Measurements from ENCODE around the gene GATC.
"Not testable (repeated sequence)": the region's sequence is repeated elsewhere in the genome, so short reads cannot be mapped to it uniquely, and the experiment has no call there.

The GATC gene

GRCh38 chr12:120447992-120448391 is 1.7 kb downstream of the GATC start:
- H3K9me3 ChIP-seq (ENCODE audit: insufficient read depth, low read length): no peaks in the 10 kb centered on the region
- H3K4me3 ChIP-seq (ENCODE audit: low read length): no peak overlapping the region
- TF ChIP-seq CTCF (IDR thresholded peaks at IDR 0.05; ENCODE audit: low read depth, low read length) (no peak), EZH2phosphoT487 (IDR thresholded peaks at IDR 0.05; ENCODE audit: low read depth) (no peak)
- no peak overlapping the region for H2AFZ ChIP-seq (ENCODE audit: low read depth, low read length)
- peaks cover 31% of the 10 kb centered on the region for H3K36me3 ChIP-seq (replicated peaks; ENCODE audit: low read depth, low read length)
- no peak overlapping the region for H3K27ac ChIP-seq (ENCODE audit: low read length)
- peaks cover 84% of the 10 kb centered on the region for H3K79me2 ChIP-seq (ENCODE audit: low read length)
- H3K4me1 ChIP-seq (ENCODE audit: low read length): peaks cover 17% of the 10 kb centered on the region
- H4K20me1 ChIP-seq (ENCODE audit: insufficient read depth, low read length): no peaks in the 10 kb centered on the region
- H3K4me2 ChIP-seq (ENCODE audit: low read length): 0 out of 2 replicates have a peak overlapping the region, but pooled peaks have one; percentile 60
- no peaks in the 10 kb centered on the region for H3K27me3 ChIP-seq (ENCODE audit: low read depth, low read length)
- no peak overlapping the region for H3K9ac ChIP-seq (ENCODE audit: low read length)

- peaks cover 41% of the 10 kb centered on the region for H3K36me3 ChIP-seq (replicated peaks; ENCODE audit: low read depth, low read length)
Measured at GRCh38 chr12:120452524-120452923, 6.3 kb downstream of the GATC start.

GRCh38 chr12:120453060-120453750 is 7.0 kb downstream of the GATC start:
- H3K4me2 ChIP-seq (ENCODE audit: low read length): no peak overlapping the region
- H3K27me3 ChIP-seq (ENCODE audit: low read depth, low read length): no peaks in the 10 kb centered on the region
- no peaks in the 10 kb centered on the region for H3K4me1 ChIP-seq (ENCODE audit: low read length)
- no peak overlapping the region for H3K27ac ChIP-seq (ENCODE audit: low read length)
- H3K79me2 ChIP-seq (ENCODE audit: low read length): peaks cover 38% of the 10 kb centered on the region
- TF ChIP-seq EZH2phosphoT487 (IDR thresholded peaks at IDR 0.05; ENCODE audit: low read depth) (no peak), CTCF (IDR thresholded peaks at IDR 0.05; ENCODE audit: low read depth, low read length) (no peak)
- H3K4me3 ChIP-seq (ENCODE audit: low read length): no peak overlapping the region
- H3K36me3 ChIP-seq (replicated peaks; ENCODE audit: low read depth, low read length): peaks cover 38% of the 10 kb centered on the region
- no peaks in the 10 kb centered on the region; the same call in 1 of the 2 replicates for H4K20me1 ChIP-seq (ENCODE audit: insufficient read depth, low read length)
- H3K9ac ChIP-seq (ENCODE audit: low read length): no peak overlapping the region
- no peaks in the 10 kb centered on the region for H3K9me3 ChIP-seq (ENCODE audit: insufficient read depth, low read length)
- no peak overlapping the region for H2AFZ ChIP-seq (ENCODE audit: low read depth, low read length)

More at GRCh38 chr12:120452524-120452923, 6.3 kb downstream of the GATC start:
- not testable (repeated sequence) for H4K20me1 ChIP-seq (ENCODE audit: insufficient read depth, low read length); H3K27me3 ChIP-seq (ENCODE audit: low read depth, low read length); H3K9me3 ChIP-seq (ENCODE audit: insufficient read depth, low read length); H3K4me1 ChIP-seq (ENCODE audit: low read length); H3K27ac ChIP-seq (ENCODE audit: low read length); H3K4me3 ChIP-seq (ENCODE audit: low read length); H2AFZ ChIP-seq (ENCODE audit: low read depth, low read length); H3K9ac ChIP-seq (ENCODE audit: low read length); H3K4me2 ChIP-seq (ENCODE audit: low read length)
- peaks cover 44% of the 10 kb centered on the region for H3K79me2 ChIP-seq (ENCODE audit: low read length)

GRCh38 chr12:120453977-120454376 is 7.7 kb downstream of the GATC start:
- Histone ChIP-seq H2AFZ (ENCODE audit: low read depth, low read length) (no peak overlapping the region), H4K20me1 (ENCODE audit: insufficient read depth, low read length) (no peaks in the 10 kb centered on the region; the same call in 1 of the 2 replicates), H3K36me3 (replicated peaks; ENCODE audit: low read depth, low read length) (peaks cover 43% of the 10 kb centered on the region), H3K4me1 (ENCODE audit: low read length) (no peaks in the 10 kb centered on the region), H3K79me2 (ENCODE audit: low read length) (peaks cover 30% of the 10 kb centered on the region), H3K9ac (ENCODE audit: low read length) (no peak overlapping the region), H3K27ac (ENCODE audit: low read length) (no peak overlapping the region), H3K27me3 (ENCODE audit: low read depth, low read length) (no peaks in the 10 kb centered on the region), H3K4me3 (ENCODE audit: low read length) (no peak overlapping the region), H3K9me3 (ENCODE audit: insufficient read depth, low read length) (no peaks in the 10 kb centered on the region), H3K4me2 (ENCODE audit: low read length) (no peak overlapping the region)
- TF ChIP-seq CTCF (IDR thresholded peaks at IDR 0.05; ENCODE audit: low read depth, low read length) (peak; percentile 53), EZH2phosphoT487 (IDR thresholded peaks at IDR 0.05; ENCODE audit: low read depth) (no peak)
